Nucleus accumbens (tissue), 56 donors: ENCODE data around the gene HCLS1.
A peak's percentile ranks its signal among the peaks of the same experiment; 100 is the strongest.

Experiments used
- DNase-seq, 56 donors: peaks; one replicate each; lab custom pipeline; 2025; lab: John Stamatoyannopoulos, UW

The HCLS1 gene

DNA sequence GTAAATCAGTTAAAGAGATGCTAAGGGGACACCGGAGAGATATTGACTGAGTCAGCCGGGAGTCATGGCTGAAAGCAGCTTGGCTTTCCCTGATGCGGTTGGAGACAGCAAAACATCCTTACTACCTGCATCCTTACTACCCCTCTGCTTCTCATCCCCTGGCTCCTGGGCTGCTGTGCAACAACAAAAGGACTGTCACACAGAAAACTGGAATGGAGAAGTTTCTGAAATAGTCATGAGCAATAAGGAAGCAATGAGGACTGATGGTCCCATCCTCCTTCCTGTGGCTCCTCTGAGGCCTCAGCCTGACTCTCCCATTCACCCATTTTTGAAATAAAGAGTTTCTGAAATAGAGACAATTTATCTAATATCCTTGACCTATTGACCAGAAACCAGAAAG is 1.1 kb downstream of the HCLS1 start:
- no peak for DNase-seq

- DNase-seq, result no peak
Observed at GRCh38 chr3:121658716-121659435, 1.8 kb downstream of the HCLS1 start.

DNA sequence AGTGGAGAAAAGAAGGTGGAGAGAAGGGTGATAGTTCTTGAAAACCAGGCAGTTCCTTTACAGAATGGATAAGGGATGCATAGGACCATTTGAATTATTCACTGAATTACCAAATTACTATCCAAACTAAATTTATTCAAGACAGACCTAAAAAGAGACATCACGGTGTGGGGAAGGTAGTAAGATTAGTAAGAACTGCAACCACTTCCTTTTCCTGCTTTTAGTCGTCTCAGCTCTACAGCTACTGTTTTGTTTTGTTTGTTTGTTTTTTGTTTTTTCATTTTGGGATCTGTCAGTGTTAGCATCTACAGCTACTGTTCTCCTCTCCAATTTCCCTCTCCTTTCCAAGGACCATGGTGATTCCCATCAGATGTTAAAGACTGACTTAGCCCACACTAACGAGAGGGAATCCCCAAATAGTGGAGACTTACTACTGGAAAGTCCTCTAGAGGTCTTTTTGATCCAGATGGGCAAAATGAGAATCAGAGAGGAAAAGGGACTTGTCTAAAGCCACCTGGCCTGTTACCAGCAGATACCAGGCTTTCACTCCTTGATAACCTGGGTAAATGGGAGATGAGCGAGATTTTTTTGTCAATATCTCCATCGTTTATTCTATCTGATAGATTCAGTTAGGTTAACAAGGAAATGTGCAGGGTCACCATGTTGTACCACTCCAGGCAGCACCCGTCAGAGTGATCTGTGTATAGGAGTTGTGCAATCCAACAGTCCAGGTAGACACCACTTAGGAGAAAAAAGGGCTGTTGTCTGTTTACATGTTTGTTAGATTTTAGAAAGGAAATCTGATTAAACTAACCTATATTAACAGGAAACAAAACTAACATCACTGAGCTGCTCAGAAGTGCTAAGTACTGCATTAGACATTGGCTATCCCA is 6.0 kb downstream of the HCLS1 start:
- DNase-seq, result no peak

- no peak for DNase-seq
Observed at GRCh38 chr3:121651684-121652083, 9.0 kb downstream of the HCLS1 start.

- no peak for DNase-seq
Observed at GRCh38 chr3:121649645-121650044, 11.1 kb downstream of the HCLS1 start.

DNA sequence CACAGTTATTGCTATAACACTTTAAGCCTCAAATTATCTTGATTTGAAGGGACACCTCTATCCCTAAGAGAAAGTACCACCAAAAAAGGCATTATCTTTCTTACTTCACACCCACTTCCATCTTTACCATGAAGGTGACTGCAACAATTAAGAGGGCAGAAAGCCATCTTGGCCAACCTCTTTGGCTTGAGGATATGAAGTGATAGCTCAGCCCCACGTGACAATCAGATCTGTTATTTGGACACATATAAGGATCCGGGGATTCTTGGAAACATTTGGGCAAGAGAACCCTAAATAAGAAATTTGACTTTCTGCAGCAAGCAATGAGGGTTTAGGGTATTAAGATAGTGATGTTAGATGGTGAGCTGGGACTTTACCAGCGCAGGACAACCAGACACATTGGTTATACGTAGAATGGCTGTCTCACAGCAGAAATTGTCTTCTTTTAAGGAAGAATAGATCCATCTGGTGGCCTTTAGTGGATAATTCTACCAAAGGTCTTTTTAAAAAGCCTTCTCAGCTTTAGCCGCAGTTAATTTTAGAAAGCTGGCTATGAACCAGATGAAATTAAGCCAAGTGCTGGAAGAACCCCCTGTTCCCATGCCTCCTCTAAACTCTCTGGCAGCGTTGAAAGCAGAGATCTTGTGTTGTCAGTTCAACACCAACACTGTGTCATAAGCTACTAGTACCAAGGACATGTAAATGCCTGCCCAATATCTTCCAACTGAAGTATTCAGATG is 12.3 kb downstream of the HCLS1 start:
- DNase-seq, result peak in 2 of 56 donors; percentile 1 to 5

GRCh38 chr3:121645054-121645453 is 15.6 kb downstream of the HCLS1 start:
- no peak for DNase-seq

DNA sequence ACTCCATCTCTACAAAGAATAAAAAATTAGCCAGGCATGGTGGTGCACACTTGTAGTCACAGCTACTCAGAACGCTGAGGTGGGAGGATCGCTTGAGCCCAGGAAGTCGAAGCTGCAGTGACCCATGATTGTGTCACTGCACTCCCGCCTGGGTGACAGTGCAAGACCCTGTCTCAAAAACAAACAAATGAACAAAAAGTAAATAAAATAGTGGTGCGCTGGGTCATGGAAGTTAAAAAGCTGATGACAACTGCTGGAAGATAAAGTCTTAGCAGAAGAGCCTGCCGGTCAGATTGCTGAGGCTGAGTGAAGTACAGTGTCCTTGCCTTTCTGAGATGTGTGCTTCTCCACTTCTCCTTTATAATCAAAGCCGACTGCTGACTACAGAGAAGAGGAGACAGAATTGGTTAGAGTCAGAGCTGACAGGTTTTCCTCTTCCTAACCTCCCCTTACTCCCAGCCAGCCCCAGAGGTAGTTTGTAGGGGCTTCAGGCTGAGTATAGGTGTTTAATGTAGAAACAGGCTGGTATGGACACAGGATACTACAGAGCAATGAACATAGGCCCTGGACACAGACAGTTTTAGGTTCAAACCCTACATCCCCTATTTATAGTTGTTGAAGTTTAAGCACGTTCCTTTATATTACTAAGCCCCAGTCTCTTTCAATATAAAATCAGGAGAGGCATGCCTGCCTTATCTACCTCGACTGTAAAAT is 17.9 kb downstream of the HCLS1 start:
- no peak for DNase-seq

GRCh38 chr3:121641127-121641526 is 19.6 kb downstream of the HCLS1 start:
- no peak for DNase-seq

- DNase-seq, result no peak
Observed at GRCh38 chr3:121637922-121638321, 22.8 kb downstream of the HCLS1 start.

- no peak for DNase-seq
Observed at GRCh38 chr3:121630355-121630754, 30.3 kb downstream of the HCLS1 start.

DNA sequence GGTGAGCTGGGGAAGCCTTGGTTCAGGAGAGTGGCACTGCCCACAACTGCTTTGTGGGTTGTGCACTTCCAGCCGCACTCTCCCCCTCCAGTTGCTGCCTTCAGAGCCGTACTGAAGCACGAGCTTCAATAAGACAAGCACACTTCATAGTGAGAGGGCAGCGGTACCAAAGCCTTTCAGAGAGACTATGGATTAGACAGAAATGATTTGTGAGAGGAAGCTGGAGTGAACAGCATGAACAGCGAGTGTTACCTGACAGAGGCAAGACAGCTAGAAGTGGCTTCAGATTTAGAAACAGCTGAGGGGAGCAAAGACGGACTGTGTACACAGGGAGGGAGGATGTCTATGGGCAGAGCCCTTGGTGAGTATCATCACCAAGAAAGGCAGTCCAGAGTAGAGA is 31.1 kb downstream of the HCLS1 start:
- no peak for DNase-seq

GRCh38 chr3:121627622-121628021 is 33.1 kb downstream of the HCLS1 start:
- no peak for DNase-seq

GRCh38 chr3:121627211-121627610 is 33.5 kb downstream of the HCLS1 start:
- DNase-seq, result no peak

DNA sequence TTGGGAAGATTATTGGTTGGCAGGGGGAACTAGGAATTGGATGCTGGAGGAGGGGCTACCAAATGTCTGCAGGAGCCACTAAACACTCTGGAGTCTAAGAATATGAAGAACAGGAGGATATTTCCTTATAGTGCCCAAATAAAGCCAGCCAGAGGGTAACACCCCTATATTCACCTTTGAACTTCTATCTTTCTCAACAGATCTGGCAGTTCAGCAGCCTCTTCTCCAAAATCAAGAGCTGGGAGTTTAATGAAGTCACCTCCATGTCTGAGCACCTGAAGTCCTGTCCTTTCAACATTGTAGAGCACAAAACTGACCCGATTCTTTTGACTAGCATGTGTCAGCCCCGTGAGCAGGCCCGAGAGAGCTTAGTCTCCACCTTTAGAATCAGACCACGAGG is 34.2 kb downstream of the HCLS1 start:
- no peak for DNase-seq

- no peak for DNase-seq
Observed at GRCh38 chr3:121624147-121624899, 36.4 kb downstream of the HCLS1 start.

DNA sequence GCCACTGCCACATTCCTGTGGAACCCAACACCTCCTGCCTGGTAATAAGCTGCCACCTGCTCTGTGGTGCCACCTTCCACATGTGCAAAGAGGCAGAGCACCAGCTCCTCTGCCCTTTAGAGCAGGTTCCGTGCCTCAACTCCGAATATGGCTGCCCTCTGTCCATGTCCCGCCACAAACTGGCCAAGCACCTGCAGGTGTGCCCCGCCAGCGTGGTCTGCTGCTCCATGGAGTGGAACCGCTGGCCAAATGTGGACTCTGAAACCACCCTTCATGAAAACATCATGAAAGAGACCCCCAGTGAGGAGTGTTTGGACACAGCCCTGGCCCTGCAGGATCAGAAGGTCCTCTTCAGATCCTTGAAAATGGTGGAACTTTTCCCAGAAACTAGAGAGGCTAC is 39.2 kb downstream of the HCLS1 start:
- DNase-seq, result no peak

GRCh38 chr3:121619691-121620090 is 41.0 kb downstream of the HCLS1 start:
- no peak for DNase-seq

DNA sequence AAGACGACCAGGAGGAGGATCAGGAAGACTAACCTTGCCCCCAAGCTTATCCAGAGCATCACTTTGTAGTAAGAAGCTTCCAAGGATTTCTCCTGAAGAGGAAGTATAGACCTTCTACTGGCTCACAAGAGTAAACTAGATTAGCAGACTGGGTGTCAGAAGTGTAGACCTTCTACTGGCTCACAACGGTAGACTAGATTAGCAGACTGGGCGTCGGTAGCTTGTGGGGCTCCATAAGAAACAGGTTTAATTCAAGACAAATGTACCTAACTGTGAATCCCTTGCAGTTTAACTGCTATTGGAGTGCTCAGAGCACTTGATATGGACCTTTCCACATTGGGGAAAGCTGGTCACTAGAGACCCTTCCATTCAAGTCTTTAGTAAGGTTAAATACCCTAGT is 54.6 kb downstream of the HCLS1 start:
- no peak for DNase-seq

GRCh38 chr3:121604759-121605158 is 55.9 kb downstream of the HCLS1 start:
- DNase-seq, result no peak
